Measurements from ENCODE around the gene SYCP3. TPM values are rescaled to one million over a fixed set of nuclear protein-coding genes. Genes with fewer than 3 reads are reported as not detected.

Gene SYCP3
- total and polyA plus RNA-seq, 7 experiments from 2014 or later: 0.23 to 0.87 (median 0.56) TPM; not detected in 2

DNA sequence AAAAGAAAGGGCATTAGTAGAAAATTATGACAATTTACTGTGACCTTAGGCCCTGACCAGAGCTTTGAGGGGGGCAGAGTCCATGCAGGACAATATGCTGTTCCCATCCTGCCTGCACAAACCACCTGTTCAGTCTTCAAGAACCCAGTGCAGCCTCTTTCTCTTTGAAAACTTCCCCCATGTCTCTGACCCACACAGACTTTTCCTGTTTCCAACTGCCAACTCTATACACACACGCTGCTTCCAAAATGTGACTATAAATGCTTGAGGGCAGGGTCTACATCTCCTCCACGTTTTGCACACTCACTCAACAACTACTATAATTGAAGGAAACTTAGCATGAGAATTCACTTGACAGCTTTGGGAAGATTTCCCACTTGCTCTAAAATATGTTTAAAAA lies 36.6 kb upstream of the SYCP3 start:
- intact Hi-C loops (cut with micrococcal nuclease): loop anchor here in 1 of 2 donors (10.0 kb wide), 1 partner anchor 289 kb away; the partner anchor contains the start of gene WASHC3
- ChIA-PET POLR2A (interaction anchor here (1.6 kb wide), 1 partner anchor 55 kb away, joined by 3 read pairs; the partner anchor contains the start of gene GNPTAB), CTCF (interaction anchor here (0.8 to 3.4 kb wide), 4 partner anchors 53 to 64 kb away, joined by 4 to 23 read pairs (median 4); partner anchors contain the start of gene GNPTAB)
- H3K4me1 ChIP-seq (ENCODE audit: control insufficient read depth in 2 of 2, insufficient read depth in 2 of 2, low read length in 2 of 2): no peaks in the 10 kb centered on the region
- no peaks in the 10 kb centered on the region for H3K9me3 Mint-ChIP-seq
- H3K27ac Mint-ChIP-seq: peak overlapping the region in 5 of 9 donors; percentile 2 to 71 (median 28)
- ATAC-seq: no peak
- no peaks in the 10 kb centered on the region for H3K27me3 ChIP-seq (ENCODE audit: control insufficient read depth in 2 of 2, insufficient read depth in 2 of 2, low read length in 2 of 2)
- H3K4me3 Mint-ChIP-seq: no peak overlapping the region
- no peak for DNase-seq
- no peaks in the 10 kb centered on the region for H3K27me3 Mint-ChIP-seq
- H3K36me3 ChIP-seq (ENCODE audit: control insufficient read depth in 2 of 3, insufficient read depth in 3 of 3, low read length in 3 of 3): peaks cover 0 to 22% (median 3%) of the 10 kb centered on the region in 3 experiments
- no peaks in the 10 kb centered on the region for H3K9me3 ChIP-seq (ENCODE audit: control insufficient read depth in 2 of 3, low read length in 3 of 3)
- no peak overlapping the region for H3K27ac ChIP-seq (ENCODE audit: low read depth, low read length)
- H3K4me3 ChIP-seq (ENCODE audit: low read length): no peak overlapping the region
- H3K36me3 Mint-ChIP-seq: peaks cover 4 to 22% (median 10%) of the 10 kb centered on the region in 5 donors
- H3K4me1 Mint-ChIP-seq: peaks cover 0 to 54% (median 12%) of the 10 kb centered on the region in 7 donors

DNA sequence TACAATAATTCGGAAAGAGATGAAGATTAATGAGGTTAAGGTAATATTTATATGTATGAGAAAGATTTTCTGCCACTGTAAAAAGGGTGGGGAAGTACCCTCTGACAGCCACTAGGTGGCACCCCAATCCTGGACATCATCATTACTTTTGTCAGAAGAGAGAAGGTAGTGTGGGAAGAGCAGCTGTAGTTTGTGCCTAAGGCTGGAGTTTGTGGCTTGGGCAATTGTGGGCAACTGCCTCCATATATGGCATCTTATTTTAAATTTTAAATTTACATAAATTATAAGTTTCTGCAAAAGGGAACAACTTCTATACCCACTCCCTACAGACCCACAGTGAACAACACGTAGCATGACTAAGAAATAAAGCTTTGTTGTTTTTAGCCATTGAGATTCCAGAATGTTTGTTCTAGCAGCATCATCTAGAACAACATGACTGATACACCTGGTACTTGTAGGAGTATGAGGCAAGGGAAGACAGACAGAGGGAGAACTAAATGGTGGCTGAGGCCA lies 34.4 kb upstream of the SYCP3 start:
- peak; percentile 37 to 76 (median 72) for DNase-seq
- Mint-ChIP-seq H3K27me3 (no peaks in the 10 kb centered on the region), H3K27ac (peak overlapping the region in 2 of 9 donors; percentile 25 to 65), H3K4me1 (peaks cover 0 to 50% (median 9%) of the 10 kb centered on the region in 7 donors), H3K9me3 (no peaks in the 10 kb centered on the region), H3K36me3 (peaks cover 5 to 24% (median 15%) of the 10 kb centered on the region in 5 donors), H3K4me3 (no peak overlapping the region)
- no peaks in the 10 kb centered on the region for H3K9me3 ChIP-seq (ENCODE audit: control insufficient read depth in 2 of 3, low read length in 3 of 3)
- H3K27ac ChIP-seq (ENCODE audit: low read depth, low read length): no peak overlapping the region
- H3K4me3 ChIP-seq (ENCODE audit: low read length): no peak overlapping the region
- no peaks in the 10 kb centered on the region for H3K4me1 ChIP-seq (ENCODE audit: control insufficient read depth in 2 of 2, insufficient read depth in 2 of 2, low read length in 2 of 2)
- peak; percentile 94 for ATAC-seq
- ChIA-PET CTCF (interaction anchor here (0.6 to 3.2 kb wide), 13 partner anchors 10 to 72 kb away, joined by 3 to 113 read pairs (median 4); partner anchors contain the start of gene GNPTAB), POLR2A (interaction anchor here (0.9 to 3.0 kb wide), 4 partner anchors 14 to 65 kb away, joined by 3 to 22 read pairs (median 7); partner anchors contain the start of gene GNPTAB)
- H3K27me3 ChIP-seq (ENCODE audit: control insufficient read depth in 2 of 2, insufficient read depth in 2 of 2, low read length in 2 of 2): no peaks in the 10 kb centered on the region
- H3K36me3 ChIP-seq (ENCODE audit: control insufficient read depth in 2 of 3, insufficient read depth in 3 of 3, low read length in 3 of 3): peaks cover 0 to 19% (median 0%) of the 10 kb centered on the region in 3 experiments
- intact Hi-C loops (cut with micrococcal nuclease): loop anchor here (1.0 to 10.0 kb wide), 7 partner anchors 19 to 361 kb away; partner anchors contain the start of genes GNPTAB (in 1 of the 2) and WASHC3 (in 1 of the 2)

GRCh38 chr12:101772012-101772775 lies 32.9 kb upstream of the SYCP3 start:
- no peak overlapping the region for H3K27ac ChIP-seq (ENCODE audit: low read depth, low read length)
- Mint-ChIP-seq H3K36me3 (peaks cover 4 to 21% (median 16%) of the 10 kb centered on the region in 5 donors), H3K27me3 (no peaks in the 10 kb centered on the region), H3K9me3 (no peaks in the 10 kb centered on the region), H3K4me3 (no peak overlapping the region), H3K27ac (peak overlapping the region in 1 of 9 donors; percentile 5), H3K4me1 (peaks cover 0 to 38% (median 9%) of the 10 kb centered on the region in 7 donors)
- no peak for ATAC-seq
- intact Hi-C loops (cut with micrococcal nuclease): loop anchor here (2.0 to 10.0 kb wide), 3 partner anchors 21 to 360 kb away; partner anchors contain the start of gene WASHC3 (in 1 of the 2)
- H3K4me1 ChIP-seq (ENCODE audit: control insufficient read depth in 2 of 2, insufficient read depth in 2 of 2, low read length in 2 of 2): no peaks in the 10 kb centered on the region
- ChIA-PET CTCF (interaction anchor here (1.0 to 3.2 kb wide), 7 partner anchors 18 to 71 kb away, joined by 3 to 113 read pairs (median 6); partner anchors contain the start of gene GNPTAB), POLR2A (interaction anchor here (0.6 to 3.0 kb wide), 4 partner anchors 13 to 72 kb away, joined by 3 to 22 read pairs (median 6); partner anchors contain the start of gene GNPTAB)
- peaks cover 0 to 31% (median 0%) of the 10 kb centered on the region in 3 experiments for H3K36me3 ChIP-seq (ENCODE audit: control insufficient read depth in 2 of 3, insufficient read depth in 3 of 3, low read length in 3 of 3)
- H3K27me3 ChIP-seq (ENCODE audit: control insufficient read depth in 2 of 2, insufficient read depth in 2 of 2, low read length in 2 of 2): no peaks in the 10 kb centered on the region
- DNase-seq: no peak
- H3K9me3 ChIP-seq (ENCODE audit: control insufficient read depth in 2 of 3, low read length in 3 of 3): no peaks in the 10 kb centered on the region
- H3K4me3 ChIP-seq (ENCODE audit: low read length): no peak overlapping the region

DNA sequence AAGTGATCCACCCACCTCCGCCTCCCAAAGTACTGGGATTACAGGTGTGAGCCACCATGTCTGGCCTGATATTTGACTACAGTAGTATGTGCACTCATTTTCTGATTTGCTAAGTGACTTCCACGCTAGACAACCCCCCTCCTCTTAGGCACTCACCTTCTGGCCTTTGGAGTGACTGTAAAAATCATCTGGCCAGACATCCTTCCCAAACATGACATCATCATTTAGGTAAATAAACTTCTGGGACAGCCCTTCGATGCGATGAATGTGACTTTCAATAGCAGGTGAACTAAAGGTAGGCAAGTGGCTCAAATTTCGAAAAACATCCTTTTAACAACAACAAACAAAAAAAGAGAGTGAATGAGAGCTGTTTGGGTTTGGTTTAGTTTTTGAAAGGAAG lies 30.6 kb upstream of the SYCP3 start:
- H3K27ac Mint-ChIP-seq: peak overlapping the region in 1 of 9 donors; percentile 20
- intact Hi-C loops (cut with micrococcal nuclease): loop anchor here (5.0 to 10.0 kb wide), 2 partner anchors 295 to 358 kb away; partner anchors contain the start of gene WASHC3 (in 1 of the 2)
- no peak overlapping the region for H3K4me3 ChIP-seq (ENCODE audit: low read length)
- CTCF ChIA-PET: interaction anchor here (1.4 kb wide), 2 partner anchors 10 to 70 kb away, joined by 3 to 4 read pairs; no protein-coding TSS in a partner anchor
- peaks cover 0 to 31% (median 13%) of the 10 kb centered on the region in 5 donors for H3K36me3 Mint-ChIP-seq
- H3K4me1 ChIP-seq (ENCODE audit: control insufficient read depth in 2 of 2, insufficient read depth in 2 of 2, low read length in 2 of 2): no peaks in the 10 kb centered on the region
- no peaks in the 10 kb centered on the region for H3K9me3 ChIP-seq (ENCODE audit: control insufficient read depth in 2 of 3, low read length in 3 of 3)
- peaks cover 3 to 37% (median 5%) of the 10 kb centered on the region in 3 experiments for H3K36me3 ChIP-seq (ENCODE audit: control insufficient read depth in 2 of 3, insufficient read depth in 3 of 3, low read length in 3 of 3)
- H3K4me3 Mint-ChIP-seq: no peak overlapping the region
- POLR2A ChIA-PET: no interaction called here
- H3K9me3 Mint-ChIP-seq: no peaks in the 10 kb centered on the region
- no peak overlapping the region for H3K27ac ChIP-seq (ENCODE audit: low read depth, low read length)
- DNase-seq (no peak), ATAC-seq (no peak)
- H3K27me3 Mint-ChIP-seq: no peaks in the 10 kb centered on the region
- H3K4me1 Mint-ChIP-seq: peaks cover 0 to 27% (median 9%) of the 10 kb centered on the region in 7 donors
- H3K27me3 ChIP-seq (ENCODE audit: control insufficient read depth in 2 of 2, insufficient read depth in 2 of 2, low read length in 2 of 2): no peaks in the 10 kb centered on the region

- DNase-seq (no peak), ATAC-seq (no peak)
- Mint-ChIP-seq H3K4me3 (no peak overlapping the region), H3K27ac (peak overlapping the region in 3 of 9 donors; percentile 7 to 61 (median 49)), H3K4me1 (peaks cover 0 to 26% (median 11%) of the 10 kb centered on the region in 7 donors), H3K27me3 (no peaks in the 10 kb centered on the region), H3K36me3 (peaks cover 3 to 38% (median 16%) of the 10 kb centered on the region in 5 donors), H3K9me3 (no peaks in the 10 kb centered on the region)
- Histone ChIP-seq H3K9me3 (ENCODE audit: control insufficient read depth in 2 of 3, low read length in 3 of 3) (no peaks in the 10 kb centered on the region), H3K27me3 (ENCODE audit: control insufficient read depth in 2 of 2, insufficient read depth in 2 of 2, low read length in 2 of 2) (no peaks in the 10 kb centered on the region), H3K4me3 (ENCODE audit: low read length) (no peak overlapping the region), H3K27ac (ENCODE audit: low read depth, low read length) (no peak overlapping the region), H3K36me3 (ENCODE audit: control insufficient read depth in 2 of 3, insufficient read depth in 3 of 3, low read length in 3 of 3) (peaks cover 3 to 47% (median 5%) of the 10 kb centered on the region in 3 experiments), H3K4me1 (ENCODE audit: control insufficient read depth in 2 of 2, insufficient read depth in 2 of 2, low read length in 2 of 2) (no peaks in the 10 kb centered on the region)
- ChIA-PET CTCF (interaction anchor here (1.4 kb wide), 1 partner anchor 9 kb away, joined by 3 read pairs; no protein-coding TSS in a partner anchor), POLR2A (no interaction called here)
- intact Hi-C loops (cut with micrococcal nuclease): no loop called here
Observed at GRCh38 chr12:101768781-101769180, 29.5 kb upstream of the SYCP3 start.

GRCh38 chr12:101767537-101767936 lies 28.3 kb upstream of the SYCP3 start:
- no peak for DNase-seq
- ChIA-PET CTCF (interaction anchor here (0.6 to 1.9 kb wide), 2 partner anchors 13 to 73 kb away, joined by 3 to 6 read pairs; no protein-coding TSS in a partner anchor), POLR2A (interaction anchor here (0.6 kb wide), 1 partner anchor 68 kb away, joined by 3 read pairs; no protein-coding TSS in a partner anchor)
- H3K4me1 Mint-ChIP-seq: peaks cover 0 to 19% (median 6%) of the 10 kb centered on the region in 7 donors
- no peak overlapping the region for H3K4me3 ChIP-seq (ENCODE audit: low read length)
- H3K27ac ChIP-seq (ENCODE audit: low read depth, low read length): no peak overlapping the region
- no peak overlapping the region for H3K27ac Mint-ChIP-seq
- H3K9me3 Mint-ChIP-seq: no peaks in the 10 kb centered on the region
- H3K9me3 ChIP-seq (ENCODE audit: control insufficient read depth in 2 of 3, low read length in 3 of 3): no peaks in the 10 kb centered on the region
- H3K4me3 Mint-ChIP-seq: no peak overlapping the region
- no peaks in the 10 kb centered on the region for H3K27me3 ChIP-seq (ENCODE audit: control insufficient read depth in 2 of 2, insufficient read depth in 2 of 2, low read length in 2 of 2)
- H3K4me1 ChIP-seq (ENCODE audit: control insufficient read depth in 2 of 2, insufficient read depth in 2 of 2, low read length in 2 of 2): no peaks in the 10 kb centered on the region
- peaks cover 3 to 44% (median 16%) of the 10 kb centered on the region in 5 donors for H3K36me3 Mint-ChIP-seq
- H3K27me3 Mint-ChIP-seq: no peaks in the 10 kb centered on the region
- ATAC-seq: no peak
- intact Hi-C loops (cut with micrococcal nuclease): no loop called here
- H3K36me3 ChIP-seq (ENCODE audit: control insufficient read depth in 2 of 3, insufficient read depth in 3 of 3, low read length in 3 of 3): peaks cover 3 to 53% (median 5%) of the 10 kb centered on the region in 3 experiments

Data from naive thymus-derived CD4-positive, alpha-beta T cell (primary cell).